HCT116 (cell line): ENCODE measurements around the gene PARM1.

Experiments
- CEBPB ChIP-seq: IDR thresholded peaks from 2 replicates; pipeline ENCODE4 v1.6.1; 2012; ENCODE audit warnings: low read depth
- EZH2phosphoT487 ChIP-seq: fragments of 200-600 bp; IDR thresholded peaks from 2 replicates; pipeline ENCODE4 v1.6.1; 2018; ENCODE audit warnings: antibody characterized with exemption, borderline replicate concordance
- POLR2A ChIP-seq: IDR thresholded peaks from 2 replicates; pipeline ENCODE4 v1.7.0; 2011; ENCODE audit warnings: borderline replicate concordance; ENCODE audit not compliant: insufficient read depth, insufficient read length; ENCODE audit errors: extremely low read depth
- RAD21 ChIP-seq: IDR thresholded peaks from 2 replicates; pipeline ENCODE4 v1.6.1; 2012; ENCODE audit warnings: low read depth, mild to moderate bottlenecking
- SP1 ChIP-seq: IDR thresholded peaks from 2 replicates; pipeline ENCODE4 v1.6.1; 2012; ENCODE audit warnings: low read depth
- TF ChIP-seq, protein P1 (sequence below), 3 experiments: fragments of 200-600 bp in 1 of 3; sonication (generic) in 1 of 3; IDR thresholded peaks in 2 of 3; conservative IDR thresholded peaks in 1 of 3; 2 replicates each; pipeline ENCODE4 v1.5.1; 2012 to 2017; ENCODE audit warnings: low read depth in 2 of 3, low read length in 2 of 3, antibody characterized with exemption in 1 of 3, borderline replicate concordance in 1 of 3, control low read depth in 1 of 3, mild to moderate bottlenecking in 1 of 3, mixed read lengths in 1 of 3, mixed run types in 1 of 3, moderate library complexity in 1 of 3; ENCODE audit not compliant: insufficient read depth in 1 of 3
- TF ChIP-seq, protein P2 (sequence below): IDR thresholded peaks from 2 replicates; pipeline ENCODE4 v1.6.1; 2012; ENCODE audit warnings: low read depth
- TF ChIP-seq, protein P3 (sequence below): IDR thresholded peaks from 2 replicates; pipeline ENCODE4 v1.6.1; 2012

DNA sequence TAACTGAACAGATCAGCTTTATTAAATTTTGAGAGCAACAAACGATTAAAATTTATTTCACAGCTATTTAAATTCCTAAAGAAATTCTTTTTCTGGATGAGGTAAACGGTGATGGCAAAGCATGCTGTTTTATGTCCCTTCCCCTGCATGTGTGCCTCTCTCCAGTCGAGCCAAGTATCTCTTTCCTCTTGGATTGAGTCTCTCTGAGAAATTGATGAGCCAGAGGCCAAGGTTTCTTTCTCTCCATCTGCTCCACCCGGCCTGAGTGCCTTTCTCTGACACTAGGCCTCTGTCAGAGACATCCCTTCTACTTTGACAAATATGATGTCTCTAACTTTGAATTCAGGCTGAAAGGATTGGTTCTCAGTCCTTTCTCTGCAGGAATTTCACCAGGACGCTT is 42.6 kb upstream of the PARM1 start:
- TF ChIP-seq RAD21: no peak
- TF ChIP-seq, protein P1, sequence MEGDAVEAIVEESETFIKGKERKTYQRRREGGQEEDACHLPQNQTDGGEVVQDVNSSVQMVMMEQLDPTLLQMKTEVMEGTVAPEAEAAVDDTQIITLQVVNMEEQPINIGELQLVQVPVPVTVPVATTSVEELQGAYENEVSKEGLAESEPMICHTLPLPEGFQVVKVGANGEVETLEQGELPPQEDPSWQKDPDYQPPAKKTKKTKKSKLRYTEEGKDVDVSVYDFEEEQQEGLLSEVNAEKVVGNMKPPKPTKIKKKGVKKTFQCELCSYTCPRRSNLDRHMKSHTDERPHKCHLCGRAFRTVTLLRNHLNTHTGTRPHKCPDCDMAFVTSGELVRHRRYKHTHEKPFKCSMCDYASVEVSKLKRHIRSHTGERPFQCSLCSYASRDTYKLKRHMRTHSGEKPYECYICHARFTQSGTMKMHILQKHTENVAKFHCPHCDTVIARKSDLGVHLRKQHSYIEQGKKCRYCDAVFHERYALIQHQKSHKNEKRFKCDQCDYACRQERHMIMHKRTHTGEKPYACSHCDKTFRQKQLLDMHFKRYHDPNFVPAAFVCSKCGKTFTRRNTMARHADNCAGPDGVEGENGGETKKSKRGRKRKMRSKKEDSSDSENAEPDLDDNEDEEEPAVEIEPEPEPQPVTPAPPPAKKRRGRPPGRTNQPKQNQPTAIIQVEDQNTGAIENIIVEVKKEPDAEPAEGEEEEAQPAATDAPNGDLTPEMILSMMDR (IDR thresholded peaks at IDR 0.05 in 2 of 3, conservative IDR thresholded peaks at IDR 0.05 in 1 of 3; ENCODE audit: borderline replicate concordance in 1 of 3, insufficient read depth in 1 of 3, low read depth in 2 of 3, low read length in 2 of 3): no peak
- TF ChIP-seq, protein P2, sequence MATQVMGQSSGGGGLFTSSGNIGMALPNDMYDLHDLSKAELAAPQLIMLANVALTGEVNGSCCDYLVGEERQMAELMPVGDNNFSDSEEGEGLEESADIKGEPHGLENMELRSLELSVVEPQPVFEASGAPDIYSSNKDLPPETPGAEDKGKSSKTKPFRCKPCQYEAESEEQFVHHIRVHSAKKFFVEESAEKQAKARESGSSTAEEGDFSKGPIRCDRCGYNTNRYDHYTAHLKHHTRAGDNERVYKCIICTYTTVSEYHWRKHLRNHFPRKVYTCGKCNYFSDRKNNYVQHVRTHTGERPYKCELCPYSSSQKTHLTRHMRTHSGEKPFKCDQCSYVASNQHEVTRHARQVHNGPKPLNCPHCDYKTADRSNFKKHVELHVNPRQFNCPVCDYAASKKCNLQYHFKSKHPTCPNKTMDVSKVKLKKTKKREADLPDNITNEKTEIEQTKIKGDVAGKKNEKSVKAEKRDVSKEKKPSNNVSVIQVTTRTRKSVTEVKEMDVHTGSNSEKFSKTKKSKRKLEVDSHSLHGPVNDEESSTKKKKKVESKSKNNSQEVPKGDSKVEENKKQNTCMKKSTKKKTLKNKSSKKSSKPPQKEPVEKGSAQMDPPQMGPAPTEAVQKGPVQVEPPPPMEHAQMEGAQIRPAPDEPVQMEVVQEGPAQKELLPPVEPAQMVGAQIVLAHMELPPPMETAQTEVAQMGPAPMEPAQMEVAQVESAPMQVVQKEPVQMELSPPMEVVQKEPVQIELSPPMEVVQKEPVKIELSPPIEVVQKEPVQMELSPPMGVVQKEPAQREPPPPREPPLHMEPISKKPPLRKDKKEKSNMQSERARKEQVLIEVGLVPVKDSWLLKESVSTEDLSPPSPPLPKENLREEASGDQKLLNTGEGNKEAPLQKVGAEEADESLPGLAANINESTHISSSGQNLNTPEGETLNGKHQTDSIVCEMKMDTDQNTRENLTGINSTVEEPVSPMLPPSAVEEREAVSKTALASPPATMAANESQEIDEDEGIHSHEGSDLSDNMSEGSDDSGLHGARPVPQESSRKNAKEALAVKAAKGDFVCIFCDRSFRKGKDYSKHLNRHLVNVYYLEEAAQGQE: no peak
- no peak for TF ChIP-seq EZH2phosphoT487
- TF ChIP-seq SP1: no peak
- TF ChIP-seq, protein P3, sequence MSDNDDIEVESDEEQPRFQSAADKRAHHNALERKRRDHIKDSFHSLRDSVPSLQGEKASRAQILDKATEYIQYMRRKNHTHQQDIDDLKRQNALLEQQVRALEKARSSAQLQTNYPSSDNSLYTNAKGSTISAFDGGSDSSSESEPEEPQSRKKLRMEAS: no peak
- TF ChIP-seq POLR2A: no peak
- no peak for TF ChIP-seq CEBPB
